IPS-20b (cell line): ENCODE data around the gene GRIK3.

ENCODE experiments used
- H3K27ac ChIP-seq: one replicate; pipeline ENCODE4 v1.5.1; 2013; ENCODE audit warnings: low read length
- H3K27me3 ChIP-seq: 2 replicates; pipeline ENCODE4 v1.6.1; 2013; ENCODE audit warnings: mild to moderate bottlenecking, low read length, inconsistent platforms; ENCODE audit not compliant: insufficient read depth
- H3K36me3 ChIP-seq: 2 replicates; pipeline ENCODE4 v1.6.1; 2013; ENCODE audit warnings: low read depth, mild to moderate bottlenecking, inconsistent platforms, low read length, moderate library complexity; ENCODE audit not compliant: insufficient read depth
- H3K4me1 ChIP-seq: 2 replicates; pipeline ENCODE4 v1.6.1; 2013; ENCODE audit warnings: mild to moderate bottlenecking, control low read depth, inconsistent platforms, low read length, moderate library complexity; ENCODE audit not compliant: insufficient read depth
- H3K4me3 ChIP-seq: 2 replicates; pipeline ENCODE4 v1.5.1; 2013; ENCODE audit warnings: mild to moderate bottlenecking, low read length, inconsistent platforms
- H3K9ac ChIP-seq: 2 replicates; pipeline ENCODE4 v1.6.1; 2013; ENCODE audit warnings: low read depth, mild to moderate bottlenecking, inconsistent platforms, low read length, moderate library complexity
- H3K9me3 ChIP-seq: 2 replicates; pipeline ENCODE4 v1.6.1; 2013; ENCODE audit warnings: mild to moderate bottlenecking, low read depth, low read length, inconsistent platforms; ENCODE audit not compliant: insufficient read depth

GRIK3 gene

DNA sequence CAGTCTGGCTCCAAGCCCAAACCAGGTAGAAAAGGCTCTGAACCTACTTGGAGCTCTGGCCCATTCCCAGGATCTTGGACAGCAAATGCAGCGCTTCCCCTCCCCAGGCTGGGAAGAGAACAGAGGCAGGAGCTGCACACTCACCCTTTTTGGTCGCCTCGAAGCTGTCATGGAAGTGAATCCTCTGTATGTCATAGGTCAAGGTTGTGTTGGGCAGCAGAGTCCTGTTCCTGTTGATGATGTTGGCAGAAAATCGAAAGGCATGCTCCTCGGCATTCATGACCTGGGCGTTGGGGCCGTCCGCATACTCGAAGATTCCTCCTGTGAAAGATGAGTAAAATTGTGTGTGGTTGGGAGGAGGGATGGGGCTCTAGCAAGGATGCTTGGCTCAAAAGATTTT, 143.5 kb downstream of the GRIK3 start:
- Histone ChIP-seq H3K9ac (no peak overlapping the region), H3K4me1 (no peaks in the 10 kb centered on the region), H3K27ac (no peak overlapping the region), H3K4me3 (no peak overlapping the region), H3K9me3 (no peaks in the 10 kb centered on the region), H3K27me3 (no peaks in the 10 kb centered on the region), H3K36me3 (no peaks in the 10 kb centered on the region)

DNA sequence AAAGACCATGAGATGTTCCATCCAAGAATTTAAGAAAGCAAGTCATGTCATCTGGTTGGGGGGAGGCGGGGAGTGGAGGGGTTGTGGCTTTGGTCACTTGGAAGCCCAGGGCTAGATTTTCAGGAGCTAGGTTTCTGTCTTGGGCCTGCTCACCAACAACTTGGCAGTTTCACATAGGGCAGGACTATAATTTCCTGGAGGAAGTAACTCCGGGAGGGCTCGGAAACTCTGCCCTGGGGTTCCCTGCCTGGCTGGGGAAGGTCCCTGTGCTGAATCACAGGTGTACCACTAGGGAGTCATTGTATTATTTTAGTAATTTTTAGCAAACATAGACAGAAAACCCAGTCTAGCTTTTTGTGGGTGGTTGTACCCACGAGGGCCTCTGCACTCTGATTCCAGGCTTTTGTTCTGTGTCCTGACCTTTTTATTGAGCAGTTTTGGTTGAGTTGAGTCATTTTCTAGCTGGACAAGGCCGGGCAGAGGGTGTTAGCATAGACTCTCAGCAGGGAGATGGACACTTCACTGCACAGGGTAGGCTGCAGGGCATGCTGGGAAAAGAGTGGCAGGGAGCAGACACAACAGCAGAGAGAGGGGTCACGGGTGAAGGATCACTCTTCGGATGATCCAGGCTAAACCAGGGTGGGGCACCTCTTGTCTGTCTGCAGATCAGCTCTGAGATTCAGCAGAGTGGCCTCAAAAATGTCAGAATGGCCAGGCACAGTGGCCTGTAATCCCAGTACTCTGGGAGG, 144.7 kb downstream of the GRIK3 start:
- Histone ChIP-seq H3K27ac (no peak overlapping the region), H3K9me3 (no peaks in the 10 kb centered on the region), H3K36me3 (no peaks in the 10 kb centered on the region), H3K9ac (no peak overlapping the region), H3K27me3 (no peaks in the 10 kb centered on the region), H3K4me1 (no peaks in the 10 kb centered on the region), H3K4me3 (no peak overlapping the region)

DNA sequence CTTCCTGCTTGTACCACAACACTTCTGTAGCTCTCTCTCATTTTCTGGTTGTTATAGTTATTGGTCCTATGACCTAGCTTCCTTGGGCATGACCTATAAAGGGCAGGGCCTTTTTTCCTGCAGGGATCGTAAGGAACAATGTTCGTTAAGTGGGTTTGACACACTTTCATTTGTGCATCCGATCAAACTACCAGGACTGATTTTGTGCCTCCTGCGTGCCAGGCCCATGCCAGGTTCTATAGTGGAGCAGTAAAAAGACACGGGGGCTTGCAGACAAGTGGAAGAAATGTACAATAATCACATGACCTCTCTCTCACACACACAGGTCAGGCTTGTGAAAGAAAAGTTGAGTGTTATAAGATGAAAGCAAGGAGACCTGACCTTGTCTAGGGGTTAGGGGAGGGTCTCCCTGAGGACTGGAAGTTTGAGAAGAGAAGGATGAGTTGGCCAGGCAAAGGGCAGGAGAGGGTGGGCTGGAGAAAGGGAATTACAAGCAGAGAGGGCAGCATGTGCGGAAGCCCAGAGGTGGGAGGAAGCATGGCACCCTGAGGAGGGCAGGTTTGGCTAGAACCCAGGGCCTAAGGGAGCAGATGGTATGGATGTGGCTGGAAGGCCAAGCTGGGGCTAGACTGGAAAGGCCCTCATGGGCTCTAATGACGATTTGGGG, 145.4 kb downstream of the GRIK3 start:
- Histone ChIP-seq H3K4me1 (no peaks in the 10 kb centered on the region), H3K36me3 (no peaks in the 10 kb centered on the region), H3K4me3 (no peak overlapping the region)

DNA sequence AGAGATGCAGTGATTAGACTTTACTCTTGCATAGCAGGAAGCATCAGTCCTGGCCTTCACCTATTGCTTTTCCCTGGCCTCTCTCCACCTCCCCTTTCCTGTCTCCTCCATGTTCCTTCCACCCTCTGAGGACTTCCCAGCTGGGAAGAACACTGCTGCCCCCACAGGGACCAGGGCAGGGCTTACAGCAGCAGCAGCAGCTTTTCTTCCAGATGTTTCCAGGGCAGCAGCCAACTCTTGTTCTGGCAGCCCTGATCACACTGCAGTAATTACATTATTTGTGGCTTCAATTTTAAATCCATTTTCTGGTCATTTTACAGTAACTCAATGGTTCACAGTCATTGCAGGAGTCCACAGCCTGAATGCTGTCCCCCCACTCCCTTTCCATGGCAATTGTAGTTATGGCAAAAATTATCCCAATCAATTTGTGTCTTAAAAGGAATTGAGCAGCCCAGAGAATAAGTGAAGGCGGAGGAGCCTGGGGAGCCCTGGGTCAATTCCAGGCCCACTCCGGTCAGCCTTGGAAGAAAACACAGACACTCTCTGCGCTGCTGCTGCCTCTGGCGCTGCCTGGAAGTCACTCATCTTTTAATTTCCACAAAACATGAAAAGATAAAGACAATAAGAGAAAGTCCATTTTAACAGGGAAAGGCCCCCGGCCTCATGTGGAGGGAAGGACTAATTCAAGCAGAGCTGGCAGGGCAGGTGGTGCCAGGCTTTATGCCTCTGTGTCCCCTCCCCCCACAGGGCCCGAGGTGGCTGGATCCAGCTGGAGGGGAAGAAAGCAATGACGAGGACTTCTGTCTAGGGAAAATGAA, 148.6 kb downstream of the GRIK3 start:
- H3K9ac ChIP-seq: no peak overlapping the region
- no peaks in the 10 kb centered on the region for H3K9me3 ChIP-seq
- no peaks in the 10 kb centered on the region for H3K4me1 ChIP-seq
- no peaks in the 10 kb centered on the region for H3K27me3 ChIP-seq
- no peak overlapping the region for H3K4me3 ChIP-seq
- H3K36me3 ChIP-seq: no peaks in the 10 kb centered on the region
- H3K27ac ChIP-seq: no peak overlapping the region

More for the DNA sequence above, 145.4 kb downstream of the GRIK3 start:
- Histone ChIP-seq H3K9me3 (no peaks in the 10 kb centered on the region), H3K9ac (no peak overlapping the region), H3K27ac (no peak overlapping the region), H3K27me3 (no peaks in the 10 kb centered on the region)

DNA sequence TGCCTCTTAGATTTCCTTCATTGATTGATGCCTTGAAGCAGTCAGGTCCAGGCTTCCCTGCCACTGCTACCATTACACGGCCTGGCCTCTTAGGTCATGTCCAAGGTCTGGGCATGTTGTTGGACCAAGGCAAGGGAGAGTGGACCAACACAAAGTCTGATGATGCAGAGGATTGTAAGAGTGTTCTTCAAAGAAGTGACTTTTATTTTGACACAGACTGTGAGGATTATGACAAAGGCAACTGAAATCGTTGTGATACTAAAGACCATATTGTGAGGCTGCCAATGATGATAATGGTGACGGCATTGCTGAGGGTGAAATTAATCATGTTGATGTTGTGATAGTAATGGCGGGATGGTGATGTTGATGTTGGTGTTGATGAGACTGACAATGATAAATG, 149.5 kb downstream of the GRIK3 start:
- Histone ChIP-seq H3K27me3 (no peaks in the 10 kb centered on the region), H3K9me3 (no peaks in the 10 kb centered on the region), H3K9ac (no peak overlapping the region), H3K4me3 (no peak overlapping the region), H3K27ac (no peak overlapping the region), H3K4me1 (no peaks in the 10 kb centered on the region), H3K36me3 (no peaks in the 10 kb centered on the region)

DNA sequence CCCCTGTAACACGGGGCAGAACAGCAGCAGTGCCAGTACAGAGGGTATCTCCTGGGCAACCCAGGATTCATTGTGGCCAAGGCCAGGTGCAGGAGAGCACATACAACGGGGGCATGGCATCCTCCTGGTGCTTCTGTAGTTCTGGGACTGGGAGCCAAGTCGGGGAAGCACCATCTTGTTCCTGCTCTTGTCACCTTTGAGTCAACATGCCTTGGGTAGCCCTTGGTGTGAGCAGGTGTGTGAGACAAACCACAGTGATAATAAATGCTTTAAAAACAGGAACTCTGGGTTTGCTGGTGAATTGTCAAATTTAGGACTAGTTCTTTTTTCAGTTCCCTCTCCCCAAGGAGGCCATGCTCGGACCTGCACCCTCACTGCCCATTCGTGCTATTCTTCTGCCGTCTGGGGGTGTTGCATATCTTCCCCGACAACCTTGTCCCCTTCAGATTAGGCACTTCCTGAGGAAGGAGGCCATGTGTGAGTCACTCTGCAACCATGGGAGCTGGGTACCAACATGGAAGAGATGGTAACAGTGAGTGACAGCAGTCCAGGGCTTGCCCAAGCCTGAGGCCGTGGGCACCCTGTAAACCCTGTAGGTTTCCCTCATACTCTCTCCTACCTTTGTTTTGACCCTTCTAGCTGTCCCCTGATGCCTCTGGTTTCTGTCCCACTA, 150.2 kb downstream of the GRIK3 start:
- Histone ChIP-seq H3K36me3 (no peaks in the 10 kb centered on the region), H3K9ac (no peak overlapping the region), H3K9me3 (no peaks in the 10 kb centered on the region), H3K4me1 (no peaks in the 10 kb centered on the region), H3K4me3 (no peak overlapping the region), H3K27ac (no peak overlapping the region), H3K27me3 (no peaks in the 10 kb centered on the region)

DNA sequence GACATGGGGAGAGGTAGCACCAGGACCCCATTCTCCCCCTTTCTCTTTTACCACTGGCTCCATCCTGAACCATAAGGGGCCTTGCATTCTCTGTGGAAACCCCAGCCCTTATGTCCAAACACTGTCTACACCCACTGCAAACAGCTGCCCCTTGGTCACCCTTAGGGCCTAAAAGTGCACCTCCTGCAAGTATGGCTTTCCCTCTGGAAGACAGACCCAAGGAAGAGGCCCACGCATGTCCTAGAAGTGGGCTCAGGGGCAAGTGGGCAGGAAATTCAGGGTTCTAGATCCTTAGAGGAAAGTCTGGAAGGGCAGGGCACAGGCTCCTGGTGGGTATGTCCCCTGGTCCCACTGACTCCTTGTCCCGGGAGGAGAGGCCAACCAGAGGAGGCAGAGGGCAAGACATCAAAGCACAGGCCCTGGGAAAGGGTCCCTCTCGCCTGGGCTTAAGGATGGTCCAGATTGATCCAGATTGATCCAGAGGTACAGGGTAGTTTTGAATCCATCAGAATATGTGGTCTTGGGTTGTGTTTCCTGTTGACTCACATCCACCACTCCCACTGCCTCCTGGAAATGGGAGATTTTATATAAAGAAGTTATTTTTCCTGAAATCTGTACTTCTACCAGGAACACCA, 150.9 kb downstream of the GRIK3 start:
- H3K9ac ChIP-seq: no peak overlapping the region
- H3K27me3 ChIP-seq: no peaks in the 10 kb centered on the region
- H3K36me3 ChIP-seq: no peaks in the 10 kb centered on the region
- H3K4me1 ChIP-seq: no peaks in the 10 kb centered on the region
- H3K27ac ChIP-seq: no peak overlapping the region
- no peaks in the 10 kb centered on the region for H3K9me3 ChIP-seq
- no peak overlapping the region for H3K4me3 ChIP-seq

DNA sequence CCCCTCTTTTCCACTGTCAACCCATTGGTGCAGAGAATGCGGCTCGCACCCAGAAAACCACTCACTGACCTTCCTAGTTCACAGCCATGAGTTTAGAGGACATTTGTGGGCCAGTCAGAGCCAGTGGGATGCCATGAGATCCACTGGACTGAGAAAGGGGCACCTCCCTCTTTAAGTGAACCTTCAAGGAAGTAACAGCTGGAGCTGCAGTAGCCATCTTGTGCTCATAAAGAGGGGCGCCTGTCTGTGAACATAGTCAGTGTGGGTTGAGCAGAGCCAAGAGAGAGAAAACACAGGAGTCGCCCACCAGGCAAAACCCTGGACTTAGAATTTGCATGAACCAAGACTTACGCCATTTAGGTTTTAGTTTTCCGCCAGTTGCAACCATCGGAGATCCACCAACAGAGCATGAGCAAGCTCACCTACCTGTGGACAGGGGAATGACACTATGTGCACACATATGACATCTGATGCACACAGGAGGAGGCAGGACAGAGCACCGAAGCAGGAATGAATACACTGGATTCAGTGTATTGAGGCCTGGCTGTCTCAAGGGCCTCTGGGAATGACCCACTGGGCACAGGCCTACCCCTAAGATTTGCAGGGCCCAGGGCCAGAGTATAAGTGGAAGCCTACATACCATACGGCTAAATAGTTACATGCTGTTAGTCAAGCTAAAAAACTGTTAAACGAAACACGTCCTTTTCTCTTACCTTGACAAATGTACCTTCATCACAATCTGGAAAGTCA, 151.6 kb downstream of the GRIK3 start:
- Histone ChIP-seq H3K36me3 (no peaks in the 10 kb centered on the region), H3K9me3 (no peaks in the 10 kb centered on the region), H3K4me1 (no peaks in the 10 kb centered on the region), H3K27me3 (no peaks in the 10 kb centered on the region), H3K27ac (no peak overlapping the region), H3K9ac (no peak overlapping the region), H3K4me3 (no peak overlapping the region)

DNA sequence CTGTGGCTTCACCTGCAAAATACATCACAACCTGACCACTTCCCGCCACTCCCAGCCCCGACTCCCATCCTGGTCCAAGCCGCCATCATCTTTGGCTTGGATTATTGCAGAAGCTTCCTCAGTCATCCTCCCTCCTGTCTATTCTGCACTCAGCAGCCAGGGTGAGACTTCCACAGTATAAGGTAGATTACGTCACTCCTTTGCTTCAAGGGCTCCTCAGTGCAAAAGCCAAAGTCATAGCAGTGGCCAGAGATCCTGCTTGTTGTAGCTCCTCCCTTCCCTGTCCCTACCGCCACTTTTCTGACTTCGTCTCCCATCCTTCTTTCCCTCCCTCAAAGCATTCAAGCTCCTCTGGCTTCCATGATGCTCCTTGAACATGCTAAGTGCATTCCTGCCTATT, 152.8 kb downstream of the GRIK3 start:
- Histone ChIP-seq H3K9me3 (no peaks in the 10 kb centered on the region), H3K27ac (no peak overlapping the region), H3K9ac (no peak overlapping the region), H3K4me3 (no peak overlapping the region), H3K36me3 (no peaks in the 10 kb centered on the region), H3K27me3 (no peaks in the 10 kb centered on the region), H3K4me1 (no peaks in the 10 kb centered on the region)

DNA sequence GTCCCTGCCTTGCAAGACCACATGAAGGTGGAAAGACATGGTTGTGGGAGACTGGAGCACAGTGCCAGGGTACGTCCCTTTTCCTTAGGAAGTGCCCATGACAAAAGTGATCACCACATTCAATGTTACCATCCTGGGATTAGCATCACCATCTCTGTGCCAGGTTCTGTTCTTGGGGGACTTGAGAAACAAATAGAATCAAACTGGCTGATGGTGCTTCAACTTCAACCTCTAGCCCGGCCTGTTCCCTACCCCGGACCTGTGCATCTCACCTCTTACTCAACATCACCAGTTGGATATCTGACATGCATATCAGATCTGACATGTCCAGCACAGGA, 153.3 kb downstream of the GRIK3 start:
- Histone ChIP-seq H3K27me3 (no peaks in the 10 kb centered on the region), H3K9me3 (no peaks in the 10 kb centered on the region)

More for the DNA sequence above, 153.3 kb downstream of the GRIK3 start:
- Histone ChIP-seq H3K36me3 (no peaks in the 10 kb centered on the region), H3K27ac (no peak overlapping the region), H3K4me1 (no peaks in the 10 kb centered on the region), H3K4me3 (no peak overlapping the region), H3K9ac (no peak overlapping the region)
